SK-N-SH (cell line): ENCODE results near the gene MAEA. TPM values are rescaled to one million over a fixed set of nuclear protein-coding genes. Genes with fewer than 3 reads are reported as not detected.

ENCODE experiments used
- CTCF ChIA-PET: fragments of 300-600, 350-600 bp; formaldehyde crosslinking; extraction: SDS; loops from one replicate; lab custom pipeline; 2021; lab: Yijun Ruan, JAX
- POLR2A ChIA-PET: fragments of 350-600 bp; sonication (Branson Sonifier 250); formaldehyde crosslinking; extraction: SDS; loops from one replicate; lab custom pipeline; 2020; ENCODE audit warnings: antibody characterized with exemption, inconsistent platforms; lab: Yijun Ruan, JAX
- DNase-seq: peaks from one replicate; pipeline ENCODE4 v3.0.0; 2012
- H2AFZ ChIP-seq: fragments of 200-600 bp; sonication (generic); 2 replicates; pipeline ENCODE4 v1.8.1; 2016; ENCODE audit warnings: antibody characterized with exemption, mild to moderate bottlenecking, low read depth
- H3F3A ChIP-seq: fragments of 200-600 bp; sonication (generic); replicated peaks from 2 replicates; pipeline ENCODE3; 2016; ENCODE audit warnings: antibody characterized with exemption, mild to moderate bottlenecking; ENCODE audit not compliant: insufficient read depth
- H3K27ac ChIP-seq, 2 experiments: fragments of 200-500 bp in 1 of 2; fragments of 200-600 bp in 1 of 2; sonication (Bioruptor generic) in 1 of 2; sonication (generic), shearing (Covaris generic) in 1 of 2; 2 replicates each; pipeline versions ENCODE4 v1.5.1 to v1.6.1; 2014 to 2016; ENCODE audit warnings: low read depth in 2 of 2, inconsistent platforms in 1 of 2, low read length in 1 of 2, mild to moderate bottlenecking in 1 of 2, mixed read lengths in 1 of 2
- H3K27me3 ChIP-seq: fragments of 200-600 bp; sonication (generic), shearing (Covaris generic); 2 replicates; pipeline ENCODE4 v1.6.1; 2016; ENCODE audit warnings: mixed run types; ENCODE audit not compliant: insufficient read depth
- H3K36me3 ChIP-seq, 2 experiments: fragments of 200-500 bp in 1 of 2; fragments of 200-600 bp in 1 of 2; sonication (Bioruptor generic) in 1 of 2; sonication (generic) in 1 of 2; replicated peaks in 1 of 2; 2 replicates each; pipeline versions ENCODE3 to v1.5.1; 2014 to 2016; ENCODE audit warnings: low read length in 1 of 2, mild to moderate bottlenecking in 1 of 2; ENCODE audit not compliant: insufficient read depth in 2 of 2, control insufficient read depth in 1 of 2
- H3K4me1 ChIP-seq, 2 experiments: fragments of 200-500 bp in 1 of 2; fragments of 200-600 bp in 1 of 2; sonication (Bioruptor generic) in 1 of 2; sonication (generic), shearing (Covaris generic) in 1 of 2; 2 replicates each; pipeline versions ENCODE4 v1.5.1 to v1.6.1; 2014 to 2016; ENCODE audit warnings: low read depth in 1 of 2, low read length in 1 of 2, mixed run types in 1 of 2; ENCODE audit not compliant: insufficient read depth in 2 of 2, control insufficient read depth in 1 of 2
- H3K4me2 ChIP-seq: fragments of 200-600 bp; sonication (generic), shearing (Covaris generic); 2 replicates; pipeline ENCODE4 v1.6.1; 2017; ENCODE audit warnings: mixed run types
- H3K4me3 ChIP-seq, 2 experiments: fragments of 200-500 bp in 1 of 2; fragments of 200-600 bp in 1 of 2; sonication (Bioruptor generic) in 1 of 2; sonication (generic), shearing (Covaris generic) in 1 of 2; 2 replicates each; pipeline versions ENCODE4 v1.5.1 to v1.8.1; 2014 to 2016; ENCODE audit warnings: low read depth in 2 of 2, inconsistent platforms in 1 of 2, low read length in 1 of 2, mild to moderate bottlenecking in 1 of 2, mixed read lengths in 1 of 2, moderate library complexity in 1 of 2
- H3K79me2 ChIP-seq: fragments of 200-600 bp; sonication (generic); 2 replicates; pipeline ENCODE4 v1.8.1; 2017; ENCODE audit warnings: mild to moderate bottlenecking; ENCODE audit not compliant: insufficient read depth
- H3K9ac ChIP-seq: fragments of 200-600 bp; sonication (generic); 2 replicates; pipeline ENCODE4 v1.6.1; 2017; ENCODE audit warnings: mixed run types
- H3K9me2 ChIP-seq: fragments of 200-600 bp; sonication (generic); 2 replicates; pipeline ENCODE4 v1.6.1; 2017; ENCODE audit warnings: mixed run types
- H3K9me3 ChIP-seq: fragments of 200-600 bp; sonication (generic); 2 replicates; pipeline ENCODE4 v1.6.1; 2017; ENCODE audit warnings: mixed run types, mild to moderate bottlenecking, moderate library complexity
- H4K20me1 ChIP-seq: fragments of 200-600 bp; sonication (generic); 2 replicates; pipeline ENCODE4 v1.6.1; 2017; ENCODE audit warnings: mild to moderate bottlenecking, mixed run types; ENCODE audit not compliant: insufficient read depth
- CHD2 ChIP-seq: fragments of 150-350 bp; IDR thresholded peaks from 2 replicates; pipeline ENCODE4 v1.6.1; 2018; ENCODE audit warnings: low read length; ENCODE audit not compliant: partially characterized antibody
- ELF1 ChIP-seq: IDR thresholded peaks from 2 replicates; pipeline ENCODE4 v1.4.0; 2012
- FOSL2 ChIP-seq: IDR thresholded peaks from 2 replicates; pipeline ENCODE4 v1.4.0; 2012; ENCODE audit warnings: low read depth, mild to moderate bottlenecking, moderate library complexity, borderline replicate concordance
- FOXJ3 ChIP-seq: sonication (generic); formaldehyde crosslinking; IDR thresholded peaks from 2 replicates; pipeline ENCODE4 v1.5.1; 2020; ENCODE audit warnings: mild to moderate bottlenecking, missing genetic modification reagents
- MAX ChIP-seq: IDR thresholded peaks from 2 replicates; pipeline ENCODE4 v1.4.0; 2012; ENCODE audit warnings: low read depth
- PBX3 ChIP-seq: IDR thresholded peaks from 2 replicates; pipeline ENCODE4; 2012
- POLR2AphosphoS5 ChIP-seq: IDR thresholded peaks from 2 replicates; pipeline ENCODE4 v1.6.1; 2012; ENCODE audit warnings: low read depth, low read length
- REST ChIP-seq: IDR thresholded peaks from 2 replicates; pipeline ENCODE4 v1.6.1; 2012; ENCODE audit warnings: mild to moderate bottlenecking, low read depth, low read length, moderate library complexity
- TCF12 ChIP-seq: IDR thresholded peaks from 2 replicates; pipeline ENCODE4 v1.4.0; 2012
- YY1 ChIP-seq: IDR thresholded peaks from 2 replicates; pipeline ENCODE4 v1.4.0; 2012; ENCODE audit warnings: low read depth, mild to moderate bottlenecking
- ZBTB33 ChIP-seq: IDR thresholded peaks from 2 replicates; pipeline ENCODE4 v1.4.0; 2012; ENCODE audit warnings: low read depth, borderline replicate concordance
- WGBS: methylation state at CpG from one replicate; pipeline ENCODE4 v1.1.6; 2017; ENCODE audit warnings: low lambda C conversion rate; 5-methylcytosine and 5-hydroxymethylcytosine counted together
- polyA plus RNA-seq, 3 experiments: library from polyadenylated mRNA; depleted of rRNA; stranded (reverse); fragments of >200 nt; gene quantifications; 2 replicates each; pipeline ENCODE4 v1.2.3, GENCODE V29; 2012

MAEA gene
- polyA plus RNA-seq, 1 of the 3 experiments (the other 2 are of a cell fraction): 128 TPM

GRCh38 chr4:1359144-1359501 is 69.4 kb downstream of the MAEA start (continued):
- TF ChIP-seq REST (no peak), FOXJ3 (no peak), ELF1 (no peak), MAX (no peak), POLR2AphosphoS5 (no peak), TCF12 (no peak), FOSL2 (no peak)

GRCh38 chr4:1359976-1360375 is 70.3 kb downstream of the MAEA start:
- no peaks in the 10 kb centered on the region for H3K9me2 ChIP-seq
- H4K20me1 ChIP-seq: peaks cover 3% of the 10 kb centered on the region; the same call in 1 of the 2 replicates
- 69% methylated on average over 2 of the region's 16 CpGs for WGBS
- H3K9ac ChIP-seq: no peak overlapping the region
- H3K36me3 ChIP-seq: peaks cover 0 to 58% of the 10 kb centered on the region in 2 experiments
- no peaks in the 10 kb centered on the region for H3F3A ChIP-seq
- H3K4me1 ChIP-seq: peaks cover 0 to 9% of the 10 kb centered on the region in 2 experiments; a peak in 1 of 4 replicates
- H3K9me3 ChIP-seq: no peaks in the 10 kb centered on the region
- H2AFZ ChIP-seq: no peak overlapping the region
- CTCF ChIA-PET: interaction anchor here (1.0 kb wide), 1 partner anchor 267 kb away, joined by 3 read pairs; no protein-coding TSS in a partner anchor
- DNase-seq: no peak
- no peak for TF ChIP-seq CHD2
- TF ChIP-seq YY1: no peak
- TF ChIP-seq ELF1: no peak
- no peak for TF ChIP-seq PBX3
- TF ChIP-seq ZBTB33: no peak
- TF ChIP-seq, all 33 proteins: peak for 0
- POLR2A ChIA-PET: no interaction called here
- H3K27ac ChIP-seq: no peak overlapping the region
- H3K79me2 ChIP-seq: no peaks in the 10 kb centered on the region
- no peak overlapping the region for H3K4me3 ChIP-seq
- no peaks in the 10 kb centered on the region for H3K27me3 ChIP-seq
- H3K4me2 ChIP-seq: no peak overlapping the region
